HEK293 (cell line): ENCODE results near the gene SFTPD.

Experiments used
- CTCF ChIP-seq: fragments of 450-650 bp; formaldehyde crosslinking; IDR thresholded peaks from 2 replicates; pipeline ENCODE4 v1.5.1; 2016; ENCODE audit warnings: missing biosample characterization, missing genetic modification characterization
- SALL2 ChIP-seq: fragments of 450-650 bp; formaldehyde crosslinking; IDR thresholded peaks from 2 replicates; pipeline ENCODE4 v1.5.0; 2017; ENCODE audit warnings: missing biosample characterization, mild to moderate bottlenecking, missing genetic modification characterization, borderline replicate concordance
- ZNF112 ChIP-seq: fragments of 450-650 bp; formaldehyde crosslinking; IDR thresholded peaks from 2 replicates; pipeline ENCODE4 v1.5.0; 2017; ENCODE audit warnings: missing biosample characterization, missing genetic modification characterization
- ZNF23 ChIP-seq: fragments of 450-650 bp; formaldehyde crosslinking; IDR thresholded peaks from 2 replicates; pipeline ENCODE4 v1.5.1; 2016; ENCODE audit warnings: missing biosample characterization, missing genetic modification characterization, borderline replicate concordance
- ZNF692 ChIP-seq: fragments of 450-650 bp; formaldehyde crosslinking; IDR thresholded peaks from 2 replicates; pipeline ENCODE4 v1.5.1; 2016; ENCODE audit warnings: missing biosample characterization, missing genetic modification characterization
- ZNF701 ChIP-seq: fragments of 450-650 bp; formaldehyde crosslinking; IDR thresholded peaks from 2 replicates; pipeline ENCODE4 v1.5.1; 2016; ENCODE audit warnings: missing biosample characterization, missing genetic modification characterization
- TF ChIP-seq, protein P1 (sequence below): fragments of 450-650 bp; formaldehyde crosslinking; IDR thresholded peaks from 2 replicates; pipeline ENCODE4 v1.5.1; 2016; ENCODE audit warnings: missing biosample characterization, missing genetic modification characterization, low read depth
- TF ChIP-seq, protein P2 (sequence below): fragments of 450-650 bp; formaldehyde crosslinking; IDR thresholded peaks from 2 replicates; pipeline ENCODE4 v1.5.1; 2016; ENCODE audit warnings: missing biosample characterization, missing genetic modification characterization
- TF ChIP-seq, protein P3 (sequence below): fragments of 450-650 bp; formaldehyde crosslinking; IDR thresholded peaks from 2 replicates; pipeline ENCODE4 v1.5.1; 2016; ENCODE audit warnings: missing biosample characterization, missing genetic modification characterization

DNA sequence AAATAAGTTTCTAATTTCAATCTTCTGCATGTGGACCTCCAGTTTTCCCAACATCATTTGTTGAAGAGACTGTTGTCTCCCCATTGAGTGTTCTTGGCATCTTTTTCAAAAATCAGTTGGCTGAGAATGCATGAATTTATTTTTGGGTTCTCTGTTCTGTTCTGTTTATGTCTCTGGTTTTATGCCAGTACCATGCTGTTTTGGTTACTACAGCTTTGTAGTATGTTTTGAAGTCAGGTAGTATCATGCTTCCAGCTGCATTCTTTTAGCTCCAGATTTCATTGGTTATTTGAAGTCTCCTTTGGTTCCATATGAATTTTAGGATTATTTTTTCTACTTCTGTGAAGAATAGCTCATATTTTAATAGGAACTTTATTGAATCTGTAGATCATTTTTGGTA is 21.2 kb upstream of the SFTPD start:
- no peak for TF ChIP-seq ZNF112 (tag by site-specific recombination)
- TF ChIP-seq, protein P1, sequence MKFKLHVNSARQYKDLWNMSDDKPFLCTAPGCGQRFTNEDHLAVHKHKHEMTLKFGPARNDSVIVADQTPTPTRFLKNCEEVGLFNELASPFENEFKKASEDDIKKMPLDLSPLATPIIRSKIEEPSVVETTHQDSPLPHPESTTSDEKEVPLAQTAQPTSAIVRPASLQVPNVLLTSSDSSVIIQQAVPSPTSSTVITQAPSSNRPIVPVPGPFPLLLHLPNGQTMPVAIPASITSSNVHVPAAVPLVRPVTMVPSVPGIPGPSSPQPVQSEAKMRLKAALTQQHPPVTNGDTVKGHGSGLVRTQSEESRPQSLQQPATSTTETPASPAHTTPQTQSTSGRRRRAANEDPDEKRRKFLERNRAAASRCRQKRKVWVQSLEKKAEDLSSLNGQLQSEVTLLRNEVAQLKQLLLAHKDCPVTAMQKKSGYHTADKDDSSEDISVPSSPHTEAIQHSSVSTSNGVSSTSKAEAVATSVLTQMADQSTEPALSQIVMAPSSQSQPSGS (tag by site-specific recombination): no peak
- TF ChIP-seq, protein P2, sequence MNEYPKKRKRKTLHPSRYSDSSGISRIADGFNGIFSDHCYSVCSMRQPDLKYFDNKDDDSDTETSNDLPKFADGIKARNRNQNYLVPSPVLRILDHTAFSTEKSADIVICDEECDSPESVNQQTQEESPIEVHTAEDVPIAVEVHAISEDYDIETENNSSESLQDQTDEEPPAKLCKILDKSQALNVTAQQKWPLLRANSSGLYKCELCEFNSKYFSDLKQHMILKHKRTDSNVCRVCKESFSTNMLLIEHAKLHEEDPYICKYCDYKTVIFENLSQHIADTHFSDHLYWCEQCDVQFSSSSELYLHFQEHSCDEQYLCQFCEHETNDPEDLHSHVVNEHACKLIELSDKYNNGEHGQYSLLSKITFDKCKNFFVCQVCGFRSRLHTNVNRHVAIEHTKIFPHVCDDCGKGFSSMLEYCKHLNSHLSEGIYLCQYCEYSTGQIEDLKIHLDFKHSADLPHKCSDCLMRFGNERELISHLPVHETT (tag by site-specific recombination): no peak
- no peak for TF ChIP-seq CTCF (tag by site-specific recombination)
- no peak for TF ChIP-seq ZNF23 (tag by site-specific recombination)
- no peak for TF ChIP-seq ZNF701 (tag by site-specific recombination)
- TF ChIP-seq SALL2 (tag by site-specific recombination): no peak
- no peak for TF ChIP-seq ZNF692 (tag by site-specific recombination)
- TF ChIP-seq, protein P3, sequence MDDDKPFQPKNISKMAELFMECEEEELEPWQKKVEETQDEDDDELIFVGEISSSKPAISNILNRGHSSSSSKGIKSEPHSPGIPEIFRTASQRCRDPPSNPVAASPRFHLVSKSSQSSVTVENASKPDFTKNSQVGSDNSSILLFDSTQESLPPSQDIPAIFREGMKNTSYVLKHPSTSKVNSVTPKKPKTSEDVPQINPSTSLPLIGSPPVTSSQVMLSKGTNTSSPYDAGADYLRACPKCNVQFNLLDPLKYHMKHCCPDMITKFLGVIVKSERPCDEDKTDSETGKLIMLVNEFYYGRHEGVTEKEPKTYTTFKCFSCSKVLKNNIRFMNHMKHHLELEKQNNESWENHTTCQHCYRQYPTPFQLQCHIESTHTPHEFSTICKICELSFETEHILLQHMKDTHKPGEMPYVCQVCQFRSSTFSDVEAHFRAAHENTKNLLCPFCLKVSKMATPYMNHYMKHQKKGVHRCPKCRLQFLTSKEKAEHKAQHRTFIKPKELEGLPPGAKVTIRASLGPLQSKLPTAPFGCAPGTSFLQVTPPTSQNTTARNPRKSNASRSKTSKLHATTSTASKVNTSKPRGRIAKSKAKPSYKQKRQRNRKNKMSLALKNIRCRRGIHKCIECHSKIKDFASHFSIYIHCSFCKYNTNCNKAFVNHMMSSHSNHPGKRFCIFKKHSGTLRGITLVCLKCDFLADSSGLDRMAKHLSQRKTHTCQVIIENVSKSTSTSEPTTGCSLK (tag by site-specific recombination): no peak
